A673 (cell line): Measurements from ENCODE around the gene RNF182. TPM values are rescaled to one million over a fixed set of nuclear protein-coding genes. Genes with fewer than 3 reads are reported as not detected.

ENCODE experiments used
- BruUV-seq: library from RNA; stranded (reverse); fragments of 400-500 nt; replicated peaks from 2 replicates; lab custom pipeline; 2021; lab: Mats Ljungman, UMichigan
- CTCF ChIA-PET: fragments of 300-600 bp; sonication (Branson Sonifier 250); formaldehyde crosslinking; loops from one replicate; lab custom pipeline; 2022; ENCODE audit warnings: antibody characterized with exemption; lab: Charles Lee
- POLR2A ChIA-PET: fragments of 300-600 bp; sonication (Branson Sonifier 250); formaldehyde crosslinking; loops from one replicate; lab custom pipeline; 2022; ENCODE audit warnings: antibody characterized with exemption; ENCODE audit not compliant: low non-redundant PET; lab: Charles Lee
- DNase-seq: peaks from one replicate; pipeline ENCODE4 v3.0.0-alpha.2; 2015; ENCODE audit warnings: low spot score
- H3K27ac ChIP-seq: fragments of 200-600 bp; sonication (generic); 2 replicates; pipeline ENCODE4 v1.5.1; 2016; ENCODE audit warnings: mixed run types, low read depth, mild to moderate bottlenecking, mixed read lengths, antibody characterized with exemption, low read length; ENCODE audit not compliant: poor library complexity, severe bottlenecking
- H3K27me3 ChIP-seq: fragments of 200-600 bp; sonication (generic); replicated peaks from 2 replicates; pipeline ENCODE4 v1.6.1; 2017; ENCODE audit warnings: mixed run types, low read depth, mild to moderate bottlenecking, mixed read lengths, antibody characterized with exemption, low read length; ENCODE audit not compliant: insufficient read depth, poor library complexity
- H3K36me3 ChIP-seq: fragments of 200-600 bp; sonication (generic); 2 replicates; pipeline ENCODE4 v1.6.1; 2016; ENCODE audit warnings: mixed run types, mild to moderate bottlenecking, mixed read lengths, antibody characterized with exemption, low read length; ENCODE audit not compliant: insufficient read depth, poor library complexity, severe bottlenecking
- H3K4me1 ChIP-seq: fragments of 200-600 bp; sonication (generic); 2 replicates; pipeline ENCODE4 v1.6.1; 2017; ENCODE audit warnings: mixed run types, mild to moderate bottlenecking, mixed read lengths, antibody characterized with exemption, low read length; ENCODE audit not compliant: insufficient read depth, poor library complexity, severe bottlenecking
- H3K4me3 ChIP-seq: fragments of 200-600 bp; sonication (generic); 2 replicates; pipeline ENCODE4 v1.5.1; 2016; ENCODE audit warnings: low read depth, mixed run types, mild to moderate bottlenecking, mixed read lengths, low read length; ENCODE audit not compliant: poor library complexity, severe bottlenecking
- H3K9me3 ChIP-seq: fragments of 200-600 bp; sonication (generic); 2 replicates; pipeline ENCODE4 v1.6.1; 2016; ENCODE audit warnings: mixed run types, low read depth, mild to moderate bottlenecking, mixed read lengths, antibody characterized with exemption, low read length; ENCODE audit not compliant: poor library complexity, severe bottlenecking
- EZH2 ChIP-seq: fragments of 200-600 bp; sonication (generic); IDR thresholded peaks from 2 replicates; pipeline ENCODE4 v1.6.1; 2017; ENCODE audit warnings: borderline replicate concordance, low read depth, mild to moderate bottlenecking, mixed read lengths, antibody characterized with exemption, low read length; ENCODE audit not compliant: poor library complexity, severe bottlenecking
- intact Hi-C: fragments of 100-400 bp; cut with micrococcal nuclease; formaldehyde crosslinking; loops from one replicate; pipeline ENCODE4 v1.10.0; 2022; ENCODE audit not compliant: unreplicated experiment
- total RNA-seq: library from RNA; stranded (reverse); gene quantifications from 2 replicates; pipeline ENCODE4 v1.2.3, GENCODE V29; 2021
- TF ChIP-seq, protein P1 (sequence below): fragments of 300-800, 200-600 bp; sonication (generic); conservative IDR thresholded peaks from 2 replicates; pipeline ENCODE4 v1.5.1; 2017; ENCODE audit warnings: low read depth, mild to moderate bottlenecking, antibody characterized with exemption, low read length, moderate library complexity, mixed read lengths

Gene RNF182
- total RNA-seq, 1 experiment from 2014 or later = 20.8 TPM

DNA sequence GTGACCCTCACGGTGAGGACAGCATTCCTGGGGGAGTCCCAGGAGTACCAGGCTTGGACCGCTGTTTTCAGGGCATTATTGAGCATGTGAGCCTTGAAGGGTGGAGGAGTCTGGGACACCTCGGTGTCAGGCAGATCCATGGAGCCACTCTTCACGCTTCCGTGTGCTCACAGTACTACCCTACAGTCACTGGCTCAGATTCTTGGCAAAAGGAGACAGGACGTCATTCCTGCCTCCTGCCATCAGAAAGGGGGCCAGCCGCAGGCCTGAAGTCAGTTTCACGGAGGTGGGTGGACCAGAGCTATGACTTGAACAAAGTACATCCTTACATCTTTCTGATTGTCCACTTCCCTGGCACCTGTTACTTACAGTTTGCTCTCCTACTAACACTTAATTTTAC, 103.9 kb downstream of the RNF182 start:
- Histone ChIP-seq H3K9me3 (no peaks in the 10 kb centered on the region), H3K4me1 (no peaks in the 10 kb centered on the region), H3K27ac (no peak overlapping the region), H3K36me3 (no peaks in the 10 kb centered on the region), H3K4me3 (no peak overlapping the region), H3K27me3 (no peaks in the 10 kb centered on the region)
- intact Hi-C loops = no loop called here
- ChIA-PET POLR2A (no interaction called here), CTCF (no interaction called here)
- TF ChIP-seq EZH2 = no peak
- TF ChIP-seq, protein P1, sequence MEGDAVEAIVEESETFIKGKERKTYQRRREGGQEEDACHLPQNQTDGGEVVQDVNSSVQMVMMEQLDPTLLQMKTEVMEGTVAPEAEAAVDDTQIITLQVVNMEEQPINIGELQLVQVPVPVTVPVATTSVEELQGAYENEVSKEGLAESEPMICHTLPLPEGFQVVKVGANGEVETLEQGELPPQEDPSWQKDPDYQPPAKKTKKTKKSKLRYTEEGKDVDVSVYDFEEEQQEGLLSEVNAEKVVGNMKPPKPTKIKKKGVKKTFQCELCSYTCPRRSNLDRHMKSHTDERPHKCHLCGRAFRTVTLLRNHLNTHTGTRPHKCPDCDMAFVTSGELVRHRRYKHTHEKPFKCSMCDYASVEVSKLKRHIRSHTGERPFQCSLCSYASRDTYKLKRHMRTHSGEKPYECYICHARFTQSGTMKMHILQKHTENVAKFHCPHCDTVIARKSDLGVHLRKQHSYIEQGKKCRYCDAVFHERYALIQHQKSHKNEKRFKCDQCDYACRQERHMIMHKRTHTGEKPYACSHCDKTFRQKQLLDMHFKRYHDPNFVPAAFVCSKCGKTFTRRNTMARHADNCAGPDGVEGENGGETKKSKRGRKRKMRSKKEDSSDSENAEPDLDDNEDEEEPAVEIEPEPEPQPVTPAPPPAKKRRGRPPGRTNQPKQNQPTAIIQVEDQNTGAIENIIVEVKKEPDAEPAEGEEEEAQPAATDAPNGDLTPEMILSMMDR = no peak
- no TSS peak for BruUV-seq
- DNase-seq = no peak

- Histone ChIP-seq H3K27ac (no peak overlapping the region), H3K4me1 (no peaks in the 10 kb centered on the region), H3K36me3 (no peaks in the 10 kb centered on the region), H3K4me3 (no peak overlapping the region), H3K9me3 (no peaks in the 10 kb centered on the region), H3K27me3 (no peaks in the 10 kb centered on the region)
- TF ChIP-seq, protein P1 = no peak
- no peak for TF ChIP-seq EZH2
- CTCF ChIA-PET = no interaction called here
- DNase-seq = no peak
- POLR2A ChIA-PET = no interaction called here
- intact Hi-C loops = no loop called here
- no TSS peak for BruUV-seq
Observed at GRCh38 chr6:14029605-14030004, 104.9 kb downstream of the RNF182 start.

Other genes starting within 250 kb of the RNF182 start
- gene RANBP9, start 213.1 kb upstream of the RNF182 start, total RNA-seq = 57.4 and 58.2 TPM in 2 replicates
- gene MCUR1, start 110.4 kb upstream of the RNF182 start, total RNA-seq = 49.3 and 56.6 TPM in 2 replicates
- gene CD83, start 192.8 kb downstream of the RNF182 start, total RNA-seq = 14.4 and 15.0 TPM in 2 replicates